Smooth muscle cell (in vitro differentiated cells): ENCODE data around the gene UST. TPM values are rescaled to one million over a fixed set of nuclear protein-coding genes. Genes with fewer than 3 reads are reported as not detected.

Experiments
- DNase-seq: peaks from one replicate; lab custom pipeline; 2025; ENCODE audit not compliant: unreplicated experiment; lab: John Stamatoyannopoulos, UW
- H2AFZ ChIP-seq: fragments of 200-600 bp; sonication (generic); 2 replicates; pipeline ENCODE4 v1.6.0; 2016; ENCODE audit warnings: antibody characterized with exemption, low read depth, mild to moderate bottlenecking
- H3F3A ChIP-seq: fragments of 200-600 bp; sonication (generic); 2 replicates; pipeline ENCODE4 v1.6.0; 2017; ENCODE audit warnings: antibody characterized with exemption, low read depth
- H3K27ac ChIP-seq: fragments of 200-600 bp; sonication (generic); 2 replicates; pipeline ENCODE4 v1.5.1; 2016; ENCODE audit warnings: low read depth, mild to moderate bottlenecking
- H3K27me3 ChIP-seq: fragments of 200-600 bp; sonication (generic); 2 replicates; pipeline ENCODE4 v1.6.1; 2016; ENCODE audit warnings: low read depth, mild to moderate bottlenecking
- H3K36me3 ChIP-seq: fragments of 200-600 bp; sonication (generic); 2 replicates; pipeline ENCODE4 v1.5.1; 2016; ENCODE audit warnings: low read depth
- H3K4me1 ChIP-seq: fragments of 200-600 bp; sonication (generic); 2 replicates; pipeline ENCODE4 v1.5.1; 2016; ENCODE audit warnings: low read depth
- H3K4me2 ChIP-seq: fragments of 200-600 bp; sonication (generic); 2 replicates; pipeline ENCODE4 v1.6.0; 2016; ENCODE audit warnings: mild to moderate bottlenecking
- H3K4me3 ChIP-seq: fragments of 200-600 bp; sonication (generic); 2 replicates; pipeline ENCODE4 v1.5.1; 2016; ENCODE audit warnings: mild to moderate bottlenecking
- H3K79me2 ChIP-seq: fragments of 200-600 bp; sonication (generic); 2 replicates; pipeline ENCODE4 v1.6.0; 2016; ENCODE audit warnings: low read depth, mild to moderate bottlenecking
- H3K9ac ChIP-seq: fragments of 200-600 bp; sonication (generic); 2 replicates; pipeline ENCODE4 v1.6.0; 2016; ENCODE audit warnings: low read depth
- H3K9me3 ChIP-seq: fragments of 200-600 bp; sonication (generic); replicated peaks from 2 replicates; pipeline ENCODE4 v1.5.1; 2016; ENCODE audit warnings: low read depth
- H4K20me1 ChIP-seq: fragments of 200-600 bp; sonication (generic); 2 replicates; pipeline ENCODE4 v1.6.0; 2016; ENCODE audit warnings: low read depth
- CTCF ChIP-seq: fragments of 200-600 bp; sonication (generic); IDR thresholded peaks from 2 replicates; pipeline ENCODE4 v1.5.1; 2017; ENCODE audit warnings: borderline replicate concordance, mild to moderate bottlenecking, antibody characterized with exemption; ENCODE audit not compliant: insufficient read depth, poor library complexity, severe bottlenecking
- WGBS: methylation state at CpG from one replicate; pipeline ENCODE4 v1.1.7; 2016; ENCODE audit warnings: low lambda C conversion rate; 5-methylcytosine and 5-hydroxymethylcytosine counted together
- polyA plus RNA-seq: library from polyadenylated mRNA; unstranded; fragments of >200 nt; fragmentation: Nextera tagmentation; extraction: Ambion mirVana; gene quantifications from 2 replicates; pipeline ENCODE4 v1.2.1, GENCODE V29; 2016
- total RNA-seq: library from RNA; depleted of rRNA; stranded (reverse); fragments of >200 nt; gene quantifications from 2 replicates; pipeline ENCODE4 v1.2.3, GENCODE V29; 2014

Gene UST
- total and polyA plus RNA-seq, 2 experiments from 2014 or later, result 16.1 to 19.5 TPM

- peaks cover 10% of the 10 kb centered on the region for H3F3A ChIP-seq
- H2AFZ ChIP-seq, result no peak overlapping the region
- no peak overlapping the region for H3K9ac ChIP-seq
- peaks cover 3% of the 10 kb centered on the region for H4K20me1 ChIP-seq
- peaks cover 57% of the 10 kb centered on the region for H3K79me2 ChIP-seq
- H3K4me2 ChIP-seq, result no peak overlapping the region
- WGBS, result 79% methylated on average over 5 of the region's 5 CpGs
- no peak for DNase-seq
- H3K27me3 ChIP-seq, result no peaks in the 10 kb centered on the region
- H3K27ac ChIP-seq, result peak overlapping the region; percentile 85
- no peaks in the 10 kb centered on the region for H3K9me3 ChIP-seq
- peaks cover 21% of the 10 kb centered on the region for H3K4me1 ChIP-seq
- TF ChIP-seq CTCF, result no peak
- H3K4me3 ChIP-seq, result no peak overlapping the region
- no peaks in the 10 kb centered on the region for H3K36me3 ChIP-seq
Measured at GRCh38 chr6:148866657-148867268, 119.9 kb downstream of the UST start.

- H3K4me1 ChIP-seq, result peaks cover 21% of the 10 kb centered on the region
- no peaks in the 10 kb centered on the region for H3K36me3 ChIP-seq
- peak overlapping the region; percentile 72 for H3K4me2 ChIP-seq
- no peaks in the 10 kb centered on the region for H3K27me3 ChIP-seq
- no peak overlapping the region for H3K9ac ChIP-seq
- H3K79me2 ChIP-seq, result peaks cover 64% of the 10 kb centered on the region
- H3F3A ChIP-seq, result peaks cover 10% of the 10 kb centered on the region
- no peak overlapping the region for H3K4me3 ChIP-seq
- DNase-seq, result no peak
- no peak overlapping the region for H2AFZ ChIP-seq
- H3K27ac ChIP-seq, result peak overlapping the region; percentile 85
- no peak for TF ChIP-seq CTCF
- no peaks in the 10 kb centered on the region for H3K9me3 ChIP-seq
- peaks cover 3% of the 10 kb centered on the region for H4K20me1 ChIP-seq
Measured at GRCh38 chr6:148867862-148868261, 121.0 kb downstream of the UST start.

GRCh38 chr6:148868314-148868713 is 121.5 kb downstream of the UST start:
- Histone ChIP-seq H3F3A (peaks cover 10% of the 10 kb centered on the region), H3K9me3 (no peaks in the 10 kb centered on the region), H3K4me1 (peaks cover 21% of the 10 kb centered on the region), H3K79me2 (peaks cover 61% of the 10 kb centered on the region), H3K9ac (no peak overlapping the region), H4K20me1 (peaks cover 3% of the 10 kb centered on the region), H3K27me3 (no peaks in the 10 kb centered on the region), H3K36me3 (no peaks in the 10 kb centered on the region), H3K4me3 (no peak overlapping the region), H2AFZ (no peak overlapping the region), H3K4me2 (peak overlapping the region; percentile 72), H3K27ac (peak overlapping the region; percentile 85)
- DNase-seq, result no peak
- no peak for TF ChIP-seq CTCF
- 13% methylated on average over 5 of the region's 5 CpGs for whole genome bisulfite sequencing

- peaks cover 3% of the 10 kb centered on the region for H4K20me1 ChIP-seq
- H3K27me3 ChIP-seq, result no peaks in the 10 kb centered on the region
- H3K4me3 ChIP-seq, result no peak overlapping the region
- WGBS, result 89% methylated on average over 2 of the region's 2 CpGs
- no peaks in the 10 kb centered on the region for H3K9me3 ChIP-seq
- no peak overlapping the region for H3K9ac ChIP-seq
- no peak for DNase-seq
- peaks cover 10% of the 10 kb centered on the region for H3F3A ChIP-seq
- H3K4me2 ChIP-seq, result peak overlapping the region; percentile 72
- H3K27ac ChIP-seq, result peak overlapping the region; percentile 85
- H3K36me3 ChIP-seq, result no peaks in the 10 kb centered on the region
- H3K4me1 ChIP-seq, result peaks cover 21% of the 10 kb centered on the region
- TF ChIP-seq CTCF, result no peak
- no peak overlapping the region for H2AFZ ChIP-seq
- peaks cover 59% of the 10 kb centered on the region for H3K79me2 ChIP-seq
Measured at GRCh38 chr6:148868901-148869300, 122.1 kb downstream of the UST start.
